HL-60/S4 treated with retinoic acid at 250 ng/mL for 4 days and 3 days (cell line): Measurements from ENCODE around the gene HRH4.

Experiments used
- in situ Hi-C: fragments of 300-500 bp; cut with MboI; formaldehyde crosslinking; loops from 2 replicates; pipeline ENCODE4 v1.7.0; 2022; ENCODE audit warnings: low sequenced_read_pairs

HRH4 gene

DNA sequence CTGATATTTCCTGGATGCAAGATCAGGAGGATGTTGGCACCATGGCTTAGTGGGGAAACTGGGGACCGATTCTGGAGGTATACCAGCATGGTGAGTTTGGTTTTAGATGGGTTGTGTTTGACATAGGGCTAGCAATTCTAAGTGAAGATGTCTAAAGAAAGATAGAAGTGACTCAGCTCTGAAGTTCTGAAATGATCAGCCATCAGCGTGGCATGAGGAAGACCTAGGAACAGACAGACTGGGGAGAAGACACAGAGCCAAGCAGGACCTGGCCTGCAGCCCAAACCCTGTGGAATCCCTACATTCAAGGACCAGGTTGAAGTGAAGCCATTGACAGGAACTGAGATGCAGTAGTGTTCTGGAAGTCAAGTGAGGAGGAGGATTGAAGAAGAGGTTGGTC is 39.8 kb downstream of the HRH4 start:
- in situ Hi-C loops: no loop called here

GRCh38 chr18:24500766-24501165 is 40.3 kb downstream of the HRH4 start:
- in situ Hi-C loops: no loop called here

- in situ Hi-C loops: no loop called here
Observed at GRCh38 chr18:24502667-24503523, 42.5 kb downstream of the HRH4 start.

DNA sequence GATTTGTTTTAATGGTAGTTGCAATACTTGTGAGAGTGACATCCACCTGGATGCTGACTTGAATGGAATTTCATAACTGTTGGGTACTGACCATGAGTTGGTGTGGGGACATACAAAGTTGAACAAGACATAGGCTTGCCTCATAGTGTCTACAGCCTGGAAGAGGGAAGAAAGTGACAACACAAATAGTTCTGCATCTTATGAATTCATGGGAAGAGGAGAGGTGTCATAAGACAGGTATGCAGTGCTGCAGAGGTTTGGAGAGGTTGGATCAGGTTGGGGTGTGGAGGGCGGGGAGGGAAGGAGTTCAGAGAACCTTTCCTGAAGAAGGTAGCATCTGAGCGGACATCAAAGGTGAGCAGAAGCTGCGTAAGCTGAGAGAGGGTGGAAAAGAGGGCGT is 44.0 kb downstream of the HRH4 start:
- in situ Hi-C loops: no loop called here

DNA sequence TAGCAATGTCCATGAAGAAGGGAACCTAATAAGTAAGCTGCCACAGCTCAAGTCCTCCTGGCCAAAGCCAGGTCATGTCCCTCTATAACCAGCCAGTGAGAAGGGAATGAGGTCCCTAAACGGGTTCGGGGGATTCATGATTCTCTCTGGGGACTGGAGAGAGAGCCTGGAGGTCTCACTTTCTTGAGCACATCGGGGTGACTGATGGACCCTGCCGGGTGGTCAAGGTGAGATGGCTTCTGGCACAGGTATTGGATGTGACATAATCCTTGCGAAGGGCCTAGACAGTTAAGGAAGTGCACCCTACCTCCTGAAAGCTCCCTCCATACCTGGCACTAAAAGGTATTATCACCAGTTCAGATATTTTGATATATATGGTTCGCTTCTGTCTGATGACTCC is 45.7 kb downstream of the HRH4 start:
- in situ Hi-C loops: no loop called here

DNA sequence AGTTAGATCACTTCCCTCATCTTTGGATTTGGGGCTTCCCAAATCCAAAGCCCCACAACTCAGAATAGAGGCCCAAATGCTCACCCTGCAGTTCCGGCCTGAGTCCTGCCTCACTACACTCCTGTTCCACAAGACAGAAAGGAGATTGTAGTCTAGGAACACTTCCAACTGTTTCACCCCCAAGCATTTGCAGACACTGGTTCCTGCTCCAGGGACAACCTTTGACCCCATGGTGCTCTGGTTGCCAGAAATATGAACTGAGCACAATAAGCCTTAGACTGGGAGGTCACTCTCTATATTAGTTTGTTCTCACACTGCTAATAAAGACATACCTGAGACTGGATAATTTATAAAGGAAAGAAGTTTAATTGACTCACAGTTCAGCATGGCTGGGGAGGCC is 49.0 kb downstream of the HRH4 start:
- in situ Hi-C loops: no loop called here

DNA sequence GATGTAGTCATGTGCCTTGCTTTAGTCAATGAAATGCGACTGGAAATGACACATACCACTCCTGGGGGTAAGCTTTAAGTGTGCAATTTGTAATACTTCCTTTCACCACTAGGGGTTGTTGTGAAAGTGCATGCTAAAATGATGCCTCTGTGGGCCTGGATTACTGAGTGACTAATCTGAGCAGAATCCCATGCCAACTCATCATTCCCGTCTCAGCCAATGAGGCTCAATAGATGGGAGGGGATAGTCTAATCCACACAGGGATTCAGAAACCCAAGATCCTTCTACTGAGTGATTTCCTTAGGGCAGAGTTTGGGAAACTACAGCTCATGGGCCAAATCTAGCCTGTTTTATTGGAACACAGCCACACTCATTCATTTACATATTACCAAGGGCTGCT is 54.0 kb downstream of the HRH4 start:
- in situ Hi-C loops: no loop called here

- in situ Hi-C loops: no loop called here
Observed at GRCh38 chr18:24515721-24516120, 55.3 kb downstream of the HRH4 start.

DNA sequence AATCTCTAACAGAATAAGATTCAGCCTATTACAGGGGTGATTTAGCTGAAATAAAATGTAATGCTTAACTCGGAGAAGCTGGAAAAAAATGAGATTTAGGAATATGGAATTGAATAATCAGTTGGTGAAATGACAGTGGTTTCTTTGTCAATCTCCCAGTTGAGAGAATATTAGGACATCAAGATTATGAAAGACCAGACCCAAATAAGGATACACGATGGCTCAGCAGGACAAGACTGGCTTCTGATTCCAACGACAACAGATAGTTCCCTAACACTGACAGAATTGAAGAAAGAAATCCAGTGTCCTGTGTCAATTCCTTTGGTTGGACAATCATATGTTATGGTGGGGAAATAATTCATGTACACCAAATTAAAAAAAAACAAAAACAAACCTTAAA is 55.8 kb downstream of the HRH4 start:
- in situ Hi-C loops: no loop called here

- in situ Hi-C loops: no loop called here
Observed at GRCh38 chr18:24517554-24517953, 57.1 kb downstream of the HRH4 start.

- in situ Hi-C loops: no loop called here
Observed at GRCh38 chr18:24518596-24518995, 58.2 kb downstream of the HRH4 start.
